Bone marrow (tissue), 2 donors: ENCODE results near the gene TOM1L1.

Experiments used
- DNase-seq, 2 donors: peaks; one replicate each; lab custom pipeline; 2025; lab: John Stamatoyannopoulos, UW

Gene TOM1L1

DNA sequence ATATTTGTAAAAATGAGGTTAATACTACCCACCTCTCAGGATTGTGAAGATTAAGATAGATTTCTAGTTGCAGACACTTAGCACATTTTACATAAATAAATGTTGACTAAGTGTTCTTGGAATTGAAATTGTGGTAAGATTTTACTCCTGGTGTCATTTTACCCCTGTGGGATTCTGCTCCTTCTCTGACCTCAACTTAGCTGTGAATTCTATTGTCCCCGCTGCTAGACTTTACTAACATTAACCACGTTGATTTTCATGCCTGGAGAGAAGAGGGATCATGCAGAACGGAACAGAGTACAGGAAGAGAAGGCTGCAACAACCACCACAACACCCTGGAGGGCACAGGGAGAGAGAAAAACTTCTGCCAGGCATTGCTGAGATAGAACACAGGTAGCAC, 2.1 kb upstream of the TOM1L1 start:
- DNase-seq: no peak

DNA sequence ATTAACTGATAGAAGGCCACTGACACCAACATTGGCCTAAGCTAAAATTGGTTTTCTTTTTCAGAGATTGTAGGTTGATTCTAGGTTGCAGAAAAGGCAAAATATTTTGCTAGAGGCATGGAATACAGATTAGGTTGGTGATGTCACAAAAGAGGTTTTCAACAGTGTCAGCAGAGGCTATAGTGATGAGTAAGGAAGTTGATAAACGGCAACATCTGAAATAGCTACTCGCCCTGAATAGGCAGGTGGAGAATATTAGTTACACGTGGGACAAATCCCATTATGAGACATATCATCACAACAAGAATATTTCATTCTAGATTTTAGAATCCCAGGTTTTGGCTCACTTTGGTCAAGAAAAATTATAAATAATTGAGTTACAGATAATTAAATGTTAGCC, 1.5 kb upstream of the TOM1L1 start:
- no peak for DNase-seq

DNA sequence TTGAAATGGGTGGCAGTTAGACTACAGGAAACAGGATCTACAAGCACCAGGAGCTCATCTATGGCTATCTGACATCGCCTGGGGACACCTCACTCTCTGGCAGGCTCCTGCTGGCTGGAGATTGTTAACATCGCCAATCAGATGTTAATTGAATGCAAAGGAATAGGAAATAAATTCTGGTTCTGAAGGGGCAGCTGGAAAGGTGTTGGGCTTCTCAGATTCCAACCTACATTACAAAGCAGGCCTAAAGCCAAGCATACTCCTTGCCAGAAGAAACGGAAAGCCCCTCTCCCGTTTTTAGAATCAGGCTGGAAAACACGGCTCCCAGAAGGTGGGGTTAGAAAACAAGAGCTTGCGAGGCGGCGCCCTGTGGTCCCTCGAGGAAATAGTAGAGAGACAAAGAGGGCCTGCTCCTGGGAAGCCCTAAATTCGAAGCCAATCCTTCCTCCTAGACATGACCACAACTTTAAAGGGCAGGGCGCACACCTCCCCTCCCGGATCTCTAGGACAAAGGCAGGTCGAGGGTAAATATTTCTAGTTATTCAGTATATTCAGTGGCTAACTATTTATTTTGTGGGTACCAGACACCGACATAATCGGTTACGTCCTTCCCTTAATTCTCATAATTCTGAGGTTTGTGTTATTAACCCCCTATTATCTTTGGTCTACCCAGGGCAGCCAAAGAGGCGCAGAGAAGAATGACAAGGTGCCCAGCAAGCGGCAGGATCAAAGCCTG, 763 bp upstream of the TOM1L1 start:
- no peak for DNase-seq

DNA sequence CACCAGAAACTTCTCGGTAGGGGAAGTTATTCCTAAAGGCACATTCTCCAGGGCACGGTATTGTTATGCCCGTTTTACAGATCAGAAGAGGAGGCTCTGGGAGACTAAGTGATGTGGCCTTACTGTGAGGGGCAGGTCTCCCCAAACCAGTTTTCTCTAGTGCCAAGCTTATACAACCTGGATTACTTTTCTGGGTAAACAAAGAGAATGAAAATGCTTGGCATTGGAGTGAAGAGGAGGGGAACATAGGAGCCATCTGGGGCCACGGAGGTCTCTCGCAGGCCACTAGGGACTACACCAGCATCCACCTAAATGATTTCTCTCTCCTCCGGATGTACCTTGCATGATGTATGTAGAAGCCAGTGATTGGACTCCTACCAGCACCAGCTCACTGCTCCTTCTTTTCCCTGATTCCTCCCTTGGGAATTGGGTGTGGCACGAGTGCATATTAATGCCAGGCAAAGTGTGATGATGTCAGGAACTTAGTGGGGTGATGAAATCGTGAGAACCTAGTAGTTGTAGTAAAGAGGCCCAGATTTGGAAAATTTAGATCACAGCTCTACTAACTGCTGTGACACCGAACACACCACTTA, 674 bp downstream of the TOM1L1 start:
- DNase-seq: no peak

DNA sequence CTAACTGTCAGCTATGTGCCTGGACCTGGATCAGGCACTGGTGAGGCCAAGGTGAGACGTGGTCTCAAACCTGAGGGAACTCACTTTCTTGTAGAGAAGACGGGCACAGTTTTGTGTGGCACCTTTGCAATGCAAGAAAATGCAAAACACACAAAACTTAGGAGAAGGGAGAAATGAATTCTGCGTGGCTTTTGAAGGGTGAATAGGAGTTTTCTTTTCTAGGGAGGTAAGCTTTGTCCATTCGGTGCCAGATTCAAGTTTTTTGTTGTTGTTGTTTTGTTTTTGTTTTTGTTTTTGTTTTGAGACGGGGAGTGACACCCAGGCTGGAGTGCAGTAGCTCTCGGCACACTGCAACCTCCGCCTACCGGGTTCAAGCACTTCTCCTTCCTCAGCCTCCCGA, 1.4 kb downstream of the TOM1L1 start:
- DNase-seq: no peak

DNA sequence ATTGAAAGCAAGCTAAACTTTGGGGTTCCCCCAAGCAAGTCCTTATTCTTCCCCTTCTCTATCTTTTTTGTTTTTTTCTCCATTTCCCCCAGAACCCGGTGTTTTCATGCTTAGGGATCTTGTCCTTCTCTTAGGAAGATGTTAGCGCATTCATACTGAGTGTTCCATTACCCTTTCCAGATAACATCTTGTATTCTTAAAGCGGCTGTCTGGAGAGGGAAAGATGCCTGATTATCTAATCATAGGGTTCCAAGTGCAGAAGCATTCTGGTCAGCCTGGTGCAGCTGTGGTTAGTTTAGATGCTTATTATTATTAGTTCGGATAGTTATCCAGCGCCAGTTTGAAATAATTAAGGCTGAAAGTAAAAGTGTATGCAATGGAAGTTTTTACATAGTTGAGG, 2.0 kb downstream of the TOM1L1 start:
- no peak for DNase-seq

DNA sequence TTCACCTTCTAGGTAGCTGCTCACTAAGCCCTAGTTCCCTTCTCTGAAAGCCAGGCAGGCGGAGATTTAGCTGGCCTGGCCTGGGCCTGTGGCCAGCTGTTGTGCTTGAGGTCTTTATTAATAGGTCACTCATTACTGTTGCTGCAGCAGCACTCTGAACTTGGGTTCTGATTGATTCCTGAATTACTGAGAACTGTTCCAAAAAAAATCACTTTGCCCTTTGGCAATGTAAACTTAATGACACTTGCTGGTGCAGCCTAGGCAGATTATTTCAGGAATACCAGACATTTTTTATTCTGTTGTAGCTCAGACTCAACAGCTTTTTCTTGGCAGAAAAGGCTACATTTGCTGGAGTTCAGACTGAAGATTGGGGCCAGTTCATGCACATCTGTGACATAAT, 2.7 kb downstream of the TOM1L1 start:
- DNase-seq: no peak

DNA sequence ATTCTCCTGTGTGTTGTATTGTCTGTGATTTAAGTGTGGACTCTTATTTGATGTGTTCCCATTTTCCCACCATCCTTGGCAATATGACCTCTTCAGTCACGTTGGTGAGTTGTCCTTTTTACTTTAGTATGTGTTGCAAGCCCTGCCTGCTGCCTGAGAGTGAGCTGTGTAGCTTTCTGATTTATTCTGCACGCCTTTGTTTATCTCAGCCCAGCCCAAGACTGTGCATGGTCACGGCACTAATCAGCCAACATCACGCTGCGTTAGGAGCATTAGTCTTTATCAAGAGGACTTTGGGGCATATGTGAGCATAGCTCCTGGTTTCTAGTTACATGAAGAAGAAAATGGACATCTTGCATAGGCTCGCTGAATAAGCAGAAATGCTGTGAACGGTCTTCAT, 6.0 kb downstream of the TOM1L1 start:
- DNase-seq: no peak

DNA sequence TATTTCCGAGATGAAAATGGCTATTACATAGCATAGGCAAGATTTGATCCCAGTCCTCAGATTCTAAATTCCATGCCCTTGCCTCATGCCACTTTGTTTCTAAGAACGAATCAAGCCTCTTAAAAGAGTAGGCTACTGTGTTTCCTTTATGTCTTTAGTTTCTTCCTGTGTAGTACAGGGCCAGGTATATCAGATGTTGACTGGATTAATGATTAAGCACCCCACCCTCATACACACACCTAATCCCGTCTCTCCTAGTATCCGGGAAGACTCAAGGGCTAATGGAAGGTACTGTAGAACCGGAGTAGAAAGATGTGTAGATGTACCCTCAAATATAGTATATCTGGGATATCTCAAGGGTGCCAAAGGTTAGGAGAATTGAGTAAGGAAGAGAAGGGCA, 6.7 kb downstream of the TOM1L1 start:
- DNase-seq: no peak

DNA sequence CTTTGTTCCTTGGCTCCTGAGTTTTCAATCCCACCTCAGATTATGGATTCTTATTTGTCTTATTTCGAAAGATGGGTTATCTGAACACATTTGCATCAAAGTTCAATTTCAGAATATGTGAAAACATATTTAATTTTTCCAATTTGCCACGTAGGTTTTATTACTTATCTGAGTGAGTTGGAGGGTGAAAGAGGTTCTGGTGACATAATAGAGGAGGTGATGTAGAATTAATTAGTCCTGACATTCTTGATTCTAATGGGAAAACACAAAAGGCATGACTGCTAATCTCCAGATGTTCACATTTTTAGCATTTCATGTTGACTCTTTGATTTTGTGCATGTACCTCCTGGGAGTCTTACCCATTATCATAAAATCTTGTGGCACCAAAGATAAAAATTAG, 9.1 kb downstream of the TOM1L1 start:
- no peak for DNase-seq

DNA sequence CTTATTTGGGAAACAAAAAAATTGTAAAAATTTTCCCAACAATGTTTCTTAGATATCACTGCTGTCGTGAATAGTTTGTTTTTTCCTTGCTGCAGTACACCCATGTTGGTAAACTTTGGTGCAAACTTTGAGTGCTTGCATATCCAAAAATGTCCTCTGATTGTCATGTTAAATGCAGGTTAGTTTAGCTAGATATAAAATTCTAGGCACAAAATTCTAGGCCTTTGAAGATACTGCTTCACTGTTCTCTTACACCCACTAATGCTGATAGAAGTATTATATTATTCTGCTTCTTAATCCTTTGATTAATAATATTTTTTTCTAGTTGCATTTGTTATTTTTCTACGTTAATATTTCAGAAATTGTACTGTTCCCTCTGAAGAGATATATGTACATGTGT, 16.1 kb downstream of the TOM1L1 start:
- no peak for DNase-seq

DNA sequence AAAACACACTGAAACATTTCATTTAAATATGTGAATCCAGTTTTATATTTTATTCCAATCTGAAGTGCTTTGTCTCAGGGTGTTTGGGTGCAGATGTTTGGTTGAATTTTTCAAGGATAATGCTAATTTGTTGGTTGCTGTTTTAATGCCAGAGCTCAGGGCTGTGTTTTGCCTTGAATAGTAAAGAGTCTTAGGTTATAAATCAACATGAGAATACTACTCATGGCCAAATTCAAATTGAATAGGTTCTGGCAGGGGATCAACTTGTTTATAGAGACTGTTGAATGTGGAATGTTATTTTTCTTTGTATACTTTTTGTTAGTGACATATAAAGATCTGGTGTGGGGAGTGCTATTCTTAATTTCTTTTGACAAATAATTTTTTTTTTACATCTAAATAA, 18.8 kb downstream of the TOM1L1 start:
- no peak for DNase-seq

DNA sequence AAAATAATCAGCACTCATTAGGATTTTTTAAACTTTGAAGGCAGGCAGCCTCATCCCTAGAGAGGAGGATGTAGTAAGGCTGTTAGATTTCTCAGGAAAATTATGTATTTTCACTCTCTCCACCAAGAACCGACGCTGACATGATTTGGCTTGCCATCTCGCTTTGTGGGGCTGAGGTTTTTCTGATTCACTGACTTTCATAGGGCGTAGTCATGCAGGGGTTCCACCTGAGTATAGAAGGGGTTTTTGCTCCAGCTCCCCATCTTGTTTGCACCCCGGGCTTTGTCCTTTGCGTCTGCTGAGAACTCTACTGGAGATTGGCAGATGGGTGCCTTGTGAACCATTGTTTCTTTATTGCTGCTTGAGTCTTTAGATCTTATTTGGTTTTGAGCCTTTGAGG, 20.2 kb downstream of the TOM1L1 start:
- no peak for DNase-seq

DNA sequence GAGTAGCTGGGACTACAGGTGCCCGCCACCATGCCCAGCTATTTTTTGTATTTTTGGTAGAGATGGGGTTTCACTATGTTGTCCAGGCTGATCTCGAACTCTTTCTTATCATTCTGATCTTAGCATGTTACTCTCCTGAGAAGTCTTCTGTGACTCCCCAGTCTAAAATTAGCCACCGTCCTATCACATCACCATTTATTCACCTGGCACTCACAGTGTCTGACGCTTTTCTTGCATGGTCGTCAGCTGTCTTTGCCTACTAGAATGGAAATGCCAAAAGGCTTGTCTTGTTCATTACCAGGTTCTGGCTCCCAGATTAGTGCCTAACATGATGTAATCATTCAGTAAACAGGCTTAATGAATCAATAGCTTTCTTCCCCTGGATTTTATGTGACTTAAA, 23.8 kb downstream of the TOM1L1 start:
- DNase-seq: no peak

DNA sequence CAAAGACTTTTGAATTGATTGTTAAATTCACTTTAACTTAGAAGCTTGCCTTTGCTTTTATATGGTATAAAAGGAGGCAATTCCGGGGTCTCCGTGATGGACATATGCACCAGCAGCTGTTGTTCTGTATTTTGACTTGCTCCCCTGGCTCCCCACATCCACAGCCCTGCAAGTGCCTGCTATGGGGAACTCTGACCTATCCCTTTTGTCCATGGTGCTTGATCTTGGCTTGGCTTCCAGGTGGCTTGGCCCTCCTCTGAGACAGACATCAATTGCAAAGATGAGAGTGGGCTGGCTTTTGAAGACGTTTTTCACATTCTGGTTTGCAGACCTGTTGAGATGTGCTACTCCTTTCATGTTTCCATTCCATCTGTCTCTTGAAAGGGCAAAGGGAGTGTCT, 26.9 kb downstream of the TOM1L1 start:
- no peak for DNase-seq

DNA sequence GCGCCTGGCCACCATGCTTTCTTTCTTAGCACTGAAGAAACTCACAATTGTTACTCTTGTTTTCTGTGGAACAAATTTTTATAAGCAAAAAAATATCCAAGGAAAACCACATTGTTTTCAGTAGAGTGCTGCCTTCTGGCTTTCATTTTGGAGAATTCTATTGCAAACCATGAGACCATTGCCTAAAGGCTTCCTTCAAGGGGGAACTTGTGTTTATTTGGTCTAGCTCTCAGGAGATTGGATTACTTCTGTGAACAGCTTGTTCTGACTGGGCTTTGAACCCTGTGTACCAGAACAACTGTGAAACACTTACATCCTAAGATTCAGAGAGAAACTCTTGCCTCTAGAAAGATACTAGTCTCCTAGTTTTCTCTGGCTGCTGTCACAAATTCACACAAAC, 32.1 kb downstream of the TOM1L1 start:
- DNase-seq: no peak

DNA sequence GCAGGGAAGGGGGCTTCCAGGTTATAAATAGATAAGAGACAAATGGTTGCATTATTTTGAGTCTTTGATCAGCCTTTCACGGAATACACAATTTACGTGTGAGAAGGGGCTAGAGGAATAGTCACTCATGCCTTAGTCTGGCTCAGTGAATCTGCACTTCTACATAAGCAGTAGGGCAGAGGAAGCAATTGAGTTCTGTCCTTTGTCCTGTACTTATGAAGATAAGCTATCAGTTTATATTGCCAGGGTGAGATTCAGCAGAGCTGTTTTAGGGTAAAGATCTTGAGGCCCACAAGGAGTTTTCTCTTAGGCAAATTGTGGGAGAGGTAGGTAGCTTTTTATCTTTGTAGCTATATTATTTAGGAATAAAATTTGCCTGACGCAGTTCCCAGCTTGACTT, 33.3 kb downstream of the TOM1L1 start:
- no peak for DNase-seq

DNA sequence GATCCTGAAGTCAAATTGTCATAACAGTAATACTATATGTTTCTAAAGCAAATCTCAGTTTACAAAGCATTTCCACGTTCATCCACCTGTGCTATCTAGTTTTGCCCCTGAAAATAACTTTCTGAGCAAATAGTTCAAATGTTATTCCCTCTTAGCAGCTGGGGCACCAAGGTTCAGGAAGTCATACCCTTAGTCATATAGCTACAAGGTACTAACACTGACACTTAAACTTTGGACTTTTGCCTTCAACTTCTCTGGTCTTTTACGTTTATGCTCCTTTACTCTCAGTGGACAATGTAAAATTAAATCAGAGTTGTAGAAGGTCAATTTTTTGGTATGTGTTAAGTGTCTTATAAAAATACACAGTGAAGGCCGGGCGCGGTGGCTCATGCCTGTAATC, 34.8 kb downstream of the TOM1L1 start:
- DNase-seq: no peak

DNA sequence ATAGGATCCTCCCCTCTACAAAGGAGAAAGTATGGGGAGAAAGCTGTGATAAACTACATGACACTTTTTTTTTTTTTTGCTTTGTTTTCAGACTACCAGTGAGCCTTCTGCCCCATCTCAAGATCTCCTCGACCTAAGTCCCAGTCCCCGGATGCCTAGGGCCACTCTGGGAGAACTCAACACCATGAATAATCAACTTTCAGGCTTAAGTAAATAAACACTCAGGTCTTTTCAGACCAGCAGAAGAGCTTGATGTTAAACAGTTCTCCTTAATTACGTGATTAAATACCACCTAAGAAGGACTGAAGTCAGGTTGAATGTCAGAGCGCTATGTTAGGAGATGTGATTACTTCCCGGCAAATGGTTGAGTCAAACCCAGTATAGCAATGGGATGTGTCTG, 36.4 kb downstream of the TOM1L1 start:
- no peak for DNase-seq

DNA sequence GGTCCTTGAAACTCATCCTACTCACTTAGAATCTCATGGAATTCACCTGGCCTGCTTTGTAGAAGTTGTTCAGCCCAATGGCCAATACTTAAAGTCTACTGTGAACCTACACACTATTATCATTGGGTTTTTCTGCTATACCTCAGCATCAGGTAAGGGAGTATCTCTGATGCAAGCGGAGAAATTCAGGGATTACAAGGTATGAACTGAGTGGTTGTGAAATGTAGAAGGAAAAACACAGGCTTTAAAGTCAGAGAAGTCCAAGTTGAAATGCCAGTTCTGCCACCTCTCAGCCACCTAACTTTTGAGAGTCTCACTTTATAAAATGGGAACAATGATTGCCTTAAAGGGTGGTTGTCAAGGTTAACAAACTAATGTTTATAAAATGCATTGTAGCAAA, 36.8 kb downstream of the TOM1L1 start:
- DNase-seq: no peak

DNA sequence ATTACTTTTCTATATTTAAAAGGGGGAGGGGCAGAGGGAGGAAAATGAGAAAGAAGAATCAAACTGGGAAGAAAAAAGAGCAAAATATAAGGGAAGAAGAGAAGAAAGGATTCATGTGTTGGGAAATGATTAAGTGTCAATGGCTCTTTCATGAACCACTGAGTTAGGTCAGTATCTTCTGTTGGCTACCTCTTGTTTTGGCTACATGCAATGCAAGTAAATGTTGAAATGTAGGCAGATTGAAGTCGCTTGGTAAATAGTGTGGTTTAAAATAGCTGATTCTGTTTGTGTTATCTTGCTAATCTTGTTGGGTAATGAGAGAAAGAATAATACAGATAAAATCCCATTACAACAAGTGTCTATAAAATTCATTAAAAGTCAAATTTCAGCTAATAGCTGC, 40.6 kb downstream of the TOM1L1 start:
- no peak for DNase-seq

DNA sequence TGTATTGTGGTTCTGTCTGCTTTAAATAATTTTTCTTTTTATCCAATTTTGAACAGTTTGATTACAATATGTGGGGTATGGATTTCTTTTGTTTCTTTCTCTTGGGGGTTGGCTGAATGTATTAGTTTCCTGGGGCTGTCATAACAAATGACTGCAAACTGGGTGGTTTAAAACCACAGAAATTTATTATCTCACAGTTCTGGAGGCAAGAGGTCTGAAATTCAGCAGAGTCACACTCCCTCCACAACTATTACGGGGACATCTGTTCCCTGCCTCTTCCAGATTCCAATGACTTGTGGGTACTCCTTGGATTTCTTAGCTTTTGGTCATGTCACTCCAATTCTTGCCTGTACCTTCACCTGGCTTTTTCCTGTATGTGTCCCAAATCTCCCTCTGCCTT, 44.1 kb downstream of the TOM1L1 start:
- no peak for DNase-seq

DNA sequence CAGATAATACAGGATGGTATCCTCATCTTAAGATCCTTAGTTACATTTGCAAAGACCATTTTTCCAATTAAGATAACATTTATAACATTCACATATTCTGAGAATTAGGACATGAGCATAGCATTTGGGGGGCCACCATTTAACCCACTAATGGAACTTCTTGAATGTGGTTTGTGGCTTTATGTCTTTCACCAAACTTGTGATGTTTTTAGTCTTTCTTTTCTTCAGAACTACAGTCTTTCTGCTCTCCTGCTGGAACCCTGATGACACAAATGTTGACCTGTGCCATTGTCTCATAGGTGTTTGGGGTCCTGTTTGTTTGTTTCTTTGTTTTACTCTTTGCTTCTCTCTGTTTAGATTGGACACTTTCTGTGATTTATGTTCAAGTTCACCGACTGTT, 44.6 kb downstream of the TOM1L1 start:
- no peak for DNase-seq

DNA sequence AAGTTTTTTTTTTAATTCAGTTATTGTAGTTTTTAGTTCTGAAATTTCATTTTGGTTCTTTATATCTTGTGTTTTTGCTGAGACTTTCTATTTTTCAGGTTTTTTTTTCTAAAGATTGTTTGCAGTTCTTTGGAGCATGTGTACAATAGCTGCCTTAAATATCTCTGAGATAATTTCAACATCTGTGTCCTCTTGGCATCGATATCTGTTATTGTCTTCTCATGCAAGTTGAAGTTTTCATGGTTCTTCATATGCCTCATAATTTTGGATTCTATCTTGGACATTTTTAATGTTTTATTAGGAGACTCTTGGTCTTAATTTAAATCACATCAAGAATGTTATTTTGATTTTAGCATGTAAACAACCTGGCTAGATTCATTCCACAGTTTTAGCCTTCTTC, 45.0 kb downstream of the TOM1L1 start:
- DNase-seq: no peak
